Activated naive CD8-positive, alpha-beta T cell treated with anti-CD3 and anti-CD28 coated beads, Interleukin-2, amount 10 ng/mL, durations not matched to agents 7 days and 5 days (primary cell): ENCODE measurements around the gene CPLANE2. TPM values are rescaled to one million over a fixed set of nuclear protein-coding genes. Genes with fewer than 3 reads are reported as not detected.

ENCODE experiments used
- ATAC-seq: fragments of 150-1000 bp; cut with Tn5 transposase; one replicate; pipeline ENCODE4 v1.10.0; 2021; ENCODE audit warnings: low read depth, moderate library complexity
- POLR2A ChIA-PET: fragments of 350-600 bp; sonication (Branson Sonifier 250); formaldehyde crosslinking; loops from one replicate; lab custom pipeline; 2021; ENCODE audit warnings: antibody characterized with exemption; lab: Charles Lee
- DNase-seq: peaks from one replicate; pipeline ENCODE4 v3.0.0; 2021
- H3K27ac Mint-ChIP-seq: one replicate; pipeline ENCODE4 v1.8.0; 2022; ENCODE audit warnings: mild to moderate bottlenecking, mixed read lengths
- H3K27me3 Mint-ChIP-seq: one replicate; pipeline ENCODE4 v1.8.0; 2022; ENCODE audit warnings: mild to moderate bottlenecking, moderate library complexity, mixed read lengths
- H3K36me3 Mint-ChIP-seq: one replicate; pipeline ENCODE4 v1.8.0; 2021; ENCODE audit warnings: mild to moderate bottlenecking, mixed read lengths
- H3K4me1 Mint-ChIP-seq: one replicate; pipeline ENCODE4 v1.8.0; 2021; ENCODE audit warnings: mixed read lengths
- H3K4me3 Mint-ChIP-seq: one replicate; pipeline ENCODE4 v1.8.0; 2022; ENCODE audit warnings: mild to moderate bottlenecking, moderate library complexity, mixed read lengths
- H3K9me3 Mint-ChIP-seq: one replicate; pipeline ENCODE4 v1.8.0; 2021; ENCODE audit warnings: mixed read lengths
- total RNA-seq, 2 experiments: library from RNA; stranded (reverse); gene quantifications; one replicate each; pipeline ENCODE4 v1.2.3, GENCODE V29; 2021

CPLANE2 gene
- total RNA-seq, 2 experiments from 2014 or later = 6.8 to 7.3 TPM

DNA sequence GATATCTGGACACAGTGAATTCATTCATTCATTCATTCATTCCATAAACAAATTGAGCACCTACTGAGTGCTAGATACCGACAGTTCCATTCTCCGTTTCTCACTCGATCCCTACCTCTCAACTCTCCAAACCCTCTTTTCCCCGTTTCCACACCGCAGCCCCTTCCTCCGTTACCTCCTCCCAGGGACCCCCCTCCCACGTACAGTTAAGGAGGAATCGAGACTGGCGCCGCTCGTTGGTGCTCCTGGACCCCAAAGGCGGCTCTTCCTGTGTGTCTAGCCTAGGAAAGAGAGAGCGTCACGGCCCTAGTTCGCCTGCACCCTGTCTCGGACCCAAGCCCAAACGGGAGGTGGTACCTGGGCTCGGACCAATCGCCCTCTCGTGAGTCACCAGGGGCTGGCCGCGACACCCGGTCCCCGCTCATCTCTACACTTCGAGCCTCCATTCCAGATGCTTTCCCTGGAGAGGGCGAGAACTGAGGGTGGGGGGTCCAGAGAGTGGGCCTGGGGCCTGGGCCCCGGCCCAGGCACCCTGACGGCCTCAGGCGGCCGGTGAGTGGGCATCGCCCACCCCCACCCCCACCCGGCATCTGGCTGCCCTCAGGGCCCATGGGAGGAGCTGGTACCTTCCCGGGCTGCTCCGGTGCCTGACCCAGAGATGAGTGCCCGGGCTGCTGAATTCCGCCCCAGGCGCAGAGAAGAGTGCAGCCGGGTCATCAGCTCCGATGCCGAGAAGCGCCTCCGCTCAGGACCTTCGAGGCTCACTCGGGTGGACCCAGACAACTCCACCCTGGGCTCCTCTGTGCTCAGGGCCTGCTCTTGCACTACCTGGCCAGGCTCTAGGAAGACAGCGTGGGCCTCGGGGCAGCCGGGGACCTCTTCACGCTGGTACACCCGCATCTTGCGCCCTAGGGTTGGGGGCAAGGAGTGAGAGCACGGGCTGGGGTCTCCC is 29.4 kb downstream of the CPLANE2 start:
- H3K9me3 Mint-ChIP-seq = no peaks in the 10 kb centered on the region
- H3K27ac Mint-ChIP-seq = peak overlapping the region; percentile 98
- POLR2A ChIA-PET = interaction anchor here (1.0 to 2.8 kb wide), 5 partner anchors 9 to 129 kb away, joined by 6 to 31 read pairs (median 12); partner anchors contain the start of gene CPLANE2
- H3K36me3 Mint-ChIP-seq = no peaks in the 10 kb centered on the region
- ATAC-seq = no peak
- DNase-seq = no peak
- peaks cover 2% of the 10 kb centered on the region for H3K4me1 Mint-ChIP-seq
- peaks cover 3% of the 10 kb centered on the region for H3K27me3 Mint-ChIP-seq
- peak overlapping the region; percentile 78 for H3K4me3 Mint-ChIP-seq

DNA sequence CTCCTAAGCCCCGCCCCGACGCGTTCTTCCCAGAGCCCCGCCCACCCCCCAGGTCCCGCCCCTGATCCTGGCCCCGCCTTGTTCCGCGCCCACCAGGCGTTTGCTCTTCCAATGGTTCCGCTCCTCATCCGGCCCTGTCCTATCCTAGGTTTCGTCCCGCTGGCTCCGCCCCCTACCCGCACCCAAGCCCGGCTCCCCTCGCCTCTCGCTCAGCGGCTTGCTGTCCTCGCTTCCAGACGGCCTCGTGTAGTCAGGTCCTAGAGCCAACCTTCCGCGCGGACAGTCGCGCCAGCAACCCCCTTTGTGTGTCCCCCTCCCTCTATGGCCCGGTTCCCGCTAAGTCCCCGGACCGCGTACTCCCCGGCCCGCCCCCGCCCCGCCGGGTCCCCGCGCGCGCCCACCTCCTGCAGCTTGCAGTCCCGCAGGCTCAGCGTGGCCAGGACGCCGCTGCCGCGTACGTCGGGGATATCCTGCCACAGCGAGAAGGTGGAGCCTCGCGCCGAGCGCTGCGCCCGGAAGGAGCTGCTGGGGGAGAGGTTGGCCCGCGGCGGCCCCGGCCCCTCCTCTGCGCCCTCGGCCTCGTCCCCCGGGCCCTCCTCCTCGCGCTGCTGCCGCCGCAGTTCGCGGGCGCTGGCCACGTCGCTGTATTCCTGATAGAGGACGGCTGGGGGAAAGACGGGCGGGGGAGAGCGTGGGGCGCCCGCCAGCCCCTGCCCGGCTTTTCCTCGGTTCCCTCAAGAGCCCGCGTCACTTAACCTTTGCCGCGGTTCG is 30.3 kb downstream of the CPLANE2 start:
- DNase-seq (peak; percentile 94), ATAC-seq (peak; percentile 94)
- no peaks in the 10 kb centered on the region for H3K36me3 Mint-ChIP-seq
- POLR2A ChIA-PET = interaction anchor here (0.7 to 2.8 kb wide), 7 partner anchors 10 to 128 kb away, joined by 4 to 31 read pairs (median 7); partner anchors contain the start of gene CPLANE2
- H3K4me3 Mint-ChIP-seq = peak overlapping the region; percentile 78
- H3K9me3 Mint-ChIP-seq = no peaks in the 10 kb centered on the region
- H3K4me1 Mint-ChIP-seq = peaks cover 2% of the 10 kb centered on the region
- peaks cover under 1% of the 10 kb centered on the region for H3K27me3 Mint-ChIP-seq
- peak overlapping the region; percentile 98 for H3K27ac Mint-ChIP-seq

DNA sequence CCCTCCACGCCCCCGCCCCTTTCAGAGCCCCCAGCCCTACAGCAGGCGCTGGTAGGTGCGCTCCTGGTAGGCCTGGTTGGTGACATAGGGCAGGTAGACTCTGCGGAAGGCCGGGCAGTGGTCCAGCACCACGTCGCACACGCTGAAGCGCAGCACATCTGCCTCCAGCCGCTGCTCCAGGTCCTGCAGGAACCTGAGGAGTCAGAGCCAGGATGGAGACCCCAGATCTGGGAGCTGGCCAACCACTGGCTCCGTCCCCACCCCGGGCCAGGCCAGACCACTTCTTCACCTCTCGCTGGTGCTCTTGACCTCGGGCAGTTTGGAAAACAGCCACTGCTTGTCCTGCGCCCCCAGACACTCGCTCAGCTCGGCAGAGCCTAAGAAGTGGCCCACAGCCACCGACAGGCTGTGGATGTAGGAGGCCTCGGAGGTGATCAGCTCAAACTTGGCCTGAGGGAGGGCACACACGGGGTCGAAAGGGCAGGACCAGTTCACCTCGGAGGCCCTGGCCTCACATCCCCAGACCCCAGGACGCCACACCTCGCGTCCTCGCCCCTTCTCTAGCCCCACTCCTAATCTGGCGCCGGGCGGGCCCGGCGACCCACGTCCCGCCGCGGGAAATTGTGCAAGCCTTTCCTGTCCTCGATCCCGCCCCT is 31.0 kb downstream of the CPLANE2 start:
- POLR2A ChIA-PET = interaction anchor here (0.6 to 2.8 kb wide), 5 partner anchors 11 to 136 kb away, joined by 3 to 31 read pairs (median 12); partner anchors contain the start of gene CPLANE2
- Mint-ChIP-seq H3K4me3 (peak overlapping the region; percentile 78), H3K9me3 (no peaks in the 10 kb centered on the region), H3K36me3 (no peaks in the 10 kb centered on the region), H3K27me3 (no peaks in the 10 kb centered on the region), H3K27ac (peak overlapping the region; percentile 98), H3K4me1 (peaks cover 2% of the 10 kb centered on the region)
- ATAC-seq (peak; percentile 1), DNase-seq (no peak)

DNA sequence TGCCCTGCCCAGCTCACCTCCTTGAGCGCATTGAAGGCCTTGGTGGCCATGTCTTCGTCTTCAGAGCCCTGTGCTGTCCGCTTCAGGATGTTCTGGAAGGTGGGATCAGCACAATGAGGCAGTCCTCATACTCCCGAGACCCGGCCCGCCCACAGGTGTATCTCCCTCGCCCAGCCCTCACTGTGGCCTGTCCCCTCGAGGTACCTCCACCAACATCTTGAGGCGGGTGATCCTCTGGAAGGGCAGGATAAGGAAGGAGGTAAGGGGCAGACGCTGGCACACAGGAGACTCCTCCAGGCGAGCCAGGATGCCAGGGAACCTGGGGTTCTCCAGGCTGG is 31.7 kb downstream of the CPLANE2 start:
- Mint-ChIP-seq H3K36me3 (no peaks in the 10 kb centered on the region), H3K4me3 (no peak overlapping the region), H3K27me3 (no peaks in the 10 kb centered on the region), H3K4me1 (peaks cover 2% of the 10 kb centered on the region), H3K27ac (no peak overlapping the region), H3K9me3 (no peaks in the 10 kb centered on the region)
- no peak for DNase-seq
- no peak for ATAC-seq
- POLR2A ChIA-PET = interaction anchor here (2.7 to 2.8 kb wide), 2 partner anchors 11 to 38 kb away, joined by 12 to 31 read pairs; no protein-coding TSS in a partner anchor

DNA sequence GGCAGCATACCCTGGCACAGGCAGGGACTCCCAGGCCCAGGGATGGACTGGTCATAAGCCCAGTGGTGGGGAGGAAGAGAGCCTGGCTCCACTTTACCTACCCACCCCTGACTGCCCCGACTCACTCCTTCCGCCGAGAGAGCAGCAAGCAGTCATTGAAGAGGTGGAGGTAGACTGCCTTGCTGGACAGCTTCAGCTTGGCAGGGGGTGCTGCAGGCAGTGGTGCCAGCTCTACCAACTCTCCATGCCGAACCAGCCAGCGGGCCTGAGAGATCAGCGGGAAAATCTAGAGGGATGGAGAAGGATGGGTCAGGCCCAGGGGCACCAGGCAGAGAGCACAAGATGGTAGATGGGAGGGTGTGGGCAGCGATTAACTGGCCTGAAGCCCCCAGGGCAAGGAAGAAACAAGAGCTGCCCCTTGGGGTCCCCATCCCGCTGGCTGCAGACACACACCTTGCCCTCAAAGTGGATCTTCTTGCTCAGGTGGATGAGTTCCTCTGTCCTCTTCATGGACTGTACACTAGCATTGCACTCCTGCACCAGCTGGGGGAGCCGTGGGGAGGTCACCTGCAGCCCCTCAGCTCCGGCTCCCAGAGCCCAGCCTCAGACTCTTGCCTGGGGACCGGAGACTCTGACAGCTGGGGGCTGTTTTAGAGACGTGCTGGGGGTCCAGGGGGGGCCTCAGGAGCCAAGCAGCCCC is 32.2 kb downstream of the CPLANE2 start:
- peaks cover 2% of the 10 kb centered on the region for H3K4me1 Mint-ChIP-seq
- DNase-seq (peak; percentile 67), ATAC-seq (no peak)
- POLR2A ChIA-PET = interaction anchor here (0.5 to 2.7 kb wide), 2 partner anchors 38 to 623 kb away, joined by 4 to 12 read pairs; no protein-coding TSS in a partner anchor
- H3K9me3 Mint-ChIP-seq = no peaks in the 10 kb centered on the region
- no peak overlapping the region for H3K4me3 Mint-ChIP-seq
- H3K36me3 Mint-ChIP-seq = no peaks in the 10 kb centered on the region
- no peak overlapping the region for H3K27ac Mint-ChIP-seq
- no peaks in the 10 kb centered on the region for H3K27me3 Mint-ChIP-seq

DNA sequence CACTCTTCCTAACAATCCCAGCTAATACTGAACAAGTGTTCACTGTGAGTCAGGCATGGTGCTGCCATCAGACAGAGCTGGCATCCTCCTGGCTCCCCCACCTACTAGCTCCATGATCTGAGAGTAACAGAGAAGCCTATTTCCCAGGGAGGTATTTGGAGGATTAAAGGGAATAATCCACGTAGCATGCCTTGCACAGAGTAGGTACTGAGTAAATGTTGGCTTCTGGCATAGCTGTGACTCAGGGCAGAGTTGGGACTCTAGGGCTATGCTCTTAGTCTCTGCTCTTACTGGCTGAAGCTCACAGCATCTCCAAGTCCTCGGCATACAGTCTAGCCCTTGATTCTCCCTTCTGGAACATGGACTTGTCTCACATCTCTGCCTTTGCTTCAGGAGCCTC is 32.8 kb downstream of the CPLANE2 start:
- H3K9me3 Mint-ChIP-seq = no peaks in the 10 kb centered on the region
- peaks cover 5% of the 10 kb centered on the region for H3K4me1 Mint-ChIP-seq
- no peaks in the 10 kb centered on the region for H3K27me3 Mint-ChIP-seq
- POLR2A ChIA-PET = no interaction called here
- no peak overlapping the region for H3K4me3 Mint-ChIP-seq
- DNase-seq = no peak
- H3K27ac Mint-ChIP-seq = no peak overlapping the region
- ATAC-seq = no peak
- H3K36me3 Mint-ChIP-seq = no peaks in the 10 kb centered on the region

DNA sequence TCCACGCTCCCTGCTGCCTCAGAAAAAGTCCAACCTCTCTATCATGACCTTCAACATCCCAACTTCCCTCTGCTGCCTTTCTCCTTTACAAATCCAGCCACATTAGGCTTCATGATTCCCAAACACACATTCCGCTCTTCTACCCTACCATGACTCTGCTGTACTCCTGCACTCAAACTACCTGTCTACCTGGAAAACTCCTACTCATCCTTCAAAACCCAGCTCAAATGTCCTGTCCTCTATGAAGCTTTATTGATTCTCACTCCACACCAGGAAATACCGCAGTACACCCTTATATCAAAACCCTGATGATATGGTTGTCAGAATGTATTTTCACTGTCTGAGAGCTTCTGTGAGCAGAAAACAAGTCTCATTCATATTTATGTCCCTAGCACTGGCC is 33.4 kb downstream of the CPLANE2 start:
- no peaks in the 10 kb centered on the region for H3K27me3 Mint-ChIP-seq

DNA sequence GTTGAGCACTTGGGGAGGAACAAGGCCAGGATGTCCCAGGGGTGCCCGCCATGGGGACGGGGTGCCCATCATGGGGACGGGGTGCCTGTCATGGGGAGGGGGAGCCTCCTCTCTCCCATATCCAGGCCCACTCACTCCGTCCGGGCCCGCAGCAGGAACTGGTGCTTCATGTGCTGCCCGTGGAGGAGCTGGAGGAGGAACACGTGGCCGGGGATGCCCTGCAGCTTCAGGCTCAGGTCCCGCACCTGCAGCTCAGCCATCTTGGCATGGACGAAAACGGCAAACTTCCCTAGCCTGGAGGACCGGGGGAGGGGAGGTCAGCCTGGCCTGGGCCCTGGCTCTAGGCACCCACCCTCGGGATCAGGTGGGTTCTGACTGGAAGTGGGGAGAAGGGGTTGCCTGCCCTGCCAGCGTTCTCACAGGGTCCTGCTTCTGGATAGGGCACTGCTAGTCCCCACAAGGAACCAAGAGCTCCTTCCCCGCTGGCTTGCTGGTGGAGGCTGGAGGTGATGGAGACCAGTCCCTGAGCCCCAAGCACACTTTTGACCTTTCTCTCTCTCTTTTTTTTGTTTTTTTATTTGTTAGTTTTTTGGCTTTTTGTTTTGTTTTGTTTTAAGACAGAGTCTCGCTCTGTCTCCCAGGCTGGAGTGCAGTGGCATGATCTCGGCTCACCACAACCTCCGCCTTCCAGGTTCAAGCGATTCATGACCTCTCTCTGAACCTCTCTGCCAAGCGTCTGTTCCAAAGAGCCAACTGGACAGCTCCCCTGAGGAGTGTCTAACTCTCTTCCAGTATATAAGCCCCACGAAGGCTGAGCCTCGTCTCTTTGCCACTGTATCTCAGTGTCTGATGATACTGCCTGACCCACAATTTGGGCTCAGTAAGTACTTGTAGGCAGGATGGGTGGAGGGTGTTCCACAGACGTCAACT is 34.4 kb downstream of the CPLANE2 start:
- no peaks in the 10 kb centered on the region for H3K9me3 Mint-ChIP-seq
- H3K36me3 Mint-ChIP-seq = no peaks in the 10 kb centered on the region
- POLR2A ChIA-PET = interaction anchor here (0.5 to 0.6 kb wide), 2 partner anchors 55 to 851 kb away, joined by 3 to 5 read pairs; partner anchors contain the start of gene SDHB
- H3K27ac Mint-ChIP-seq = no peak overlapping the region
- no peak overlapping the region for H3K4me3 Mint-ChIP-seq
- H3K27me3 Mint-ChIP-seq = no peaks in the 10 kb centered on the region
- ATAC-seq (no peak), DNase-seq (no peak)
- H3K4me1 Mint-ChIP-seq = peaks cover 9% of the 10 kb centered on the region

More for the DNA sequence above, 33.4 kb downstream of the CPLANE2 start:
- Mint-ChIP-seq H3K27ac (no peak overlapping the region), H3K36me3 (no peaks in the 10 kb centered on the region), H3K4me3 (no peak overlapping the region), H3K9me3 (no peaks in the 10 kb centered on the region), H3K4me1 (peaks cover 9% of the 10 kb centered on the region)
- POLR2A ChIA-PET = no interaction called here
- no peak for ATAC-seq
- no peak for DNase-seq

DNA sequence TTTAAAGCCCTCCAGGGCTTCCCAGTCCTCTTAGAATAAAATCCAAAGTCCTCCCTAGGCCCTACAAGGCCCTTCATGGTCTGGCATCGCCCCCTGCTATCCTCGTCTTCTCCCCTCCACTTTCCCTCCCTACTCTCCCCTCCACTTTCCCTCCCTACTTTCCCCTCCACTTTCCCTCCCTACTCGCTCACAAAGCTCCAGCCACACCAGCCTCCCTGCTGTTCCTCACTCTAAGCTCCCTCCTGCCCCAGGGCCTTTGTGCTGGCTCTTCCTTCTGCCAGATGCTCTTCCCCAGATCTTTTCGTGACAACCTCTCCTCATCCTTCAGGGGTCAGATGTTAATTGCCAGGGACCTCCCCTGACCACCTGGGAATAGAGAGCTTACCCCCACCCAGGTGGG is 37.3 kb downstream of the CPLANE2 start:
- ATAC-seq (no peak), DNase-seq (no peak)
- Mint-ChIP-seq H3K36me3 (no peaks in the 10 kb centered on the region), H3K4me3 (no peak overlapping the region), H3K27me3 (no peaks in the 10 kb centered on the region), H3K9me3 (no peaks in the 10 kb centered on the region), H3K27ac (peak overlapping the region; percentile 19), H3K4me1 (peaks cover 6% of the 10 kb centered on the region)
- POLR2A ChIA-PET = no interaction called here

DNA sequence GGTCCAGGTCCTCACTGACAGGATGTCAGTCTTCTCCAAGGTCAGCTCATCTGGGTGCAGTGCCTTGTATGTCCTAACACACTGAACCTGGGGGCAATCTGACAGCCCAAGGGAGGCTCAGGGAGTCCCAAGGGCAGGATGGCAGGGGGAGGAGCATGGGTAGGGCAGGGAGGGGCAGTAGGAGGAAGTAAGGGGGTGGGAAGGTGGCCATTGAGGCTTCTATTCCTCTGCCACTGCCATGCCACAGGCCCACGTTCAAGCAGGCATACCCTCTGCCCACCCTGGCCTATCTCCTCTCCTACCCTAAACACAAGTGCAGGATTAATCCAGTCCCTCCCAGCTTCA is 37.9 kb downstream of the CPLANE2 start:
- H3K27ac Mint-ChIP-seq = peak overlapping the region; percentile 54
- ATAC-seq = no peak
- POLR2A ChIA-PET = no interaction called here

DNA sequence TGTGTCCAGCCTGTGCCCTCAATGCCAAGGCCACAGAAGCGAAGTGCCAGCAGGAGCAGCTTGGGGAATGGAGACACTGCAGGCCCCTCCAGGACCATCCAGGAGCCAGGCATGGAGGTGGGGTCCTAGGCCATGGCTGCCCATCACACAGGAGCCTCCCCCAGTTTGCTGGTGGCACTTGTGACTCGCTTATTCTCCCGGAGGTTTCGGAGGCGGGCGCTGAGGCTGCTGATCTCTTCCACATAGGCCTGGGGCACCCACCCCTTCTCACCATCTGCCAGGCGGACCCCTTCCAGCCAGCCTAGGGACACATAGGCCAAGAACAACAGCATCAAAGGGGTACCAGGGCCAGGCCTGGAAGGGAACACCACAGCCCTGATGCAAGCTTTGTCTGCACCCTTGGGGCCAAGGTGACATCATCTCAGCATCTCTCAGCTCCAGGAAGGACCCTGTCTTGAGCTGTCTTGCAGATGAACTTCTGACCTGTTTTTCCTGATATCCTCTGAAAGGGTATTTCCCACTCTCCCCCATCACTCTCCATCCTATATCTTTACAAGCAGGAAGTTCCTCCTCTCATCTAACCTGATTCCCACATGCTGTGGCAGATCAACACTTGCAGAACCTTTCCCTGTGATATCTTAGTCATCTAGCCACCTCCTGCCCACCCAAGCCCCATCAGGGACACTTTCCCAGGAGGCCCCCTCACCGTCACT is 38.4 kb downstream of the CPLANE2 start:
- Mint-ChIP-seq H3K36me3 (no peaks in the 10 kb centered on the region), H3K27me3 (no peaks in the 10 kb centered on the region), H3K4me3 (no peak overlapping the region), H3K27ac (peak overlapping the region; percentile 54), H3K4me1 (peaks cover 6% of the 10 kb centered on the region), H3K9me3 (no peaks in the 10 kb centered on the region)
- no peak for DNase-seq
- POLR2A ChIA-PET = no interaction called here
- no peak for ATAC-seq

More for the DNA sequence above, 37.9 kb downstream of the CPLANE2 start:
- H3K9me3 Mint-ChIP-seq = no peaks in the 10 kb centered on the region
- H3K27me3 Mint-ChIP-seq = no peaks in the 10 kb centered on the region
- DNase-seq = no peak
- H3K4me3 Mint-ChIP-seq = no peak overlapping the region
- no peaks in the 10 kb centered on the region for H3K36me3 Mint-ChIP-seq
- peaks cover 6% of the 10 kb centered on the region for H3K4me1 Mint-ChIP-seq
